ENCODE measurements around the gene ZNF22.
A peak's percentile ranks its signal among the peaks of the same experiment; 100 is the strongest.

Gene ZNF22

DNA sequence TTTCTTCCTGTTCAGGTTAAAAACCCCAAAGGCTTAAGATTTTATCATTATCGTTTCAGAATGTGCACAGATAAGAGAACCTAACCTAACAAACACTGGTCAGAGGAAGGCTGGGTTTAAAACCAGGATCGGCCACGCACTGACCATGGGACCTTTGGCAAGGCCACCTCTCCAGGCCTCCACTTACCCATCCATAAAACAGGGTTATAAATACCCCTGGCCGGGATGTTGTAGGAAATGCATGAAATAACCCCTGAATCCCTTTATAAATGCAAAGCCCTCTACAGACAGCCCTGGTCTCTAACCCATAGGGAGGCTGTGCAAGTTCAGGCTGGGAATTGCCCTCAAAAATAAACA lies 22.5 kb upstream of the ZNF22 start:
- DNase-seq, result no peak

DNA sequence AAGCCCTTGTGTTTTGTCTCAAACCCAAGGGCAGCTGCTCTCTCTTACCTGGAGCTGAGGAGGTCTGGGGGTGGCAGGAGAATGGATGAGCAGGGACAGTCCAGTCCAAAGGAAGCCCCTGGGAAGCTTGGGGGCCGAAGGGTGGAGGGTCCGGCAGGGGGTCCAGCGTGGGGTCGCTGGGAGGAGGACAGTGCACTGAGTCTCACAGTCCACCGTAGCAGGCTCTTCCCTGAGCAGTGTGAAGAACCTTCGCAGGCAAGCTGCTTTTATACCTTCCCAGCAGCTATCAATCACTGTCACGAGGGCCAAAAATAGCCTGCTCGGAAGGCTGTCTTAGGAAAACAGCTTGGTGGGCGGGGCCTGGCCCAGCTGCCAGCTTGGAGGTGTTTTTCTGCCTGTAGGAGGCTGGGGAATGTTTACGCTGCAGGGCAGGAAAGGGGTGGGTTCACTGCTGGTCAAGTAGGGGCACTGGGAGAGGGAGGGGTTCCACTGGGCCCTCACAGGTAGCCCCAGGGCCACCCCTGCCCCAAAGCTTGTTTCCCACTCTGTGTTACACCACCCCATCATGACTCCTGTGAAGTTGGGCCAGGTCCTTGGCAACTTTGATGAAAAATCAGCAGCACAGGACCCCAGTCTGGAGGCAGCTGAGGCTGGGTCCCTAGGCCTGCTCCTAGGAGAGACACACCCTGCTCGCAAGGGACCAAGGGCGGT lies 22.0 kb upstream of the ZNF22 start, which contains the start of gene DEPP1:
TSS of gene DEPP1 (minus strand) at position 240 of the 711 bp plus-strand sequence. CDS start 779 bp downstream, outside the sequence.
- peak; percentile 98 for DNase-seq

DNA sequence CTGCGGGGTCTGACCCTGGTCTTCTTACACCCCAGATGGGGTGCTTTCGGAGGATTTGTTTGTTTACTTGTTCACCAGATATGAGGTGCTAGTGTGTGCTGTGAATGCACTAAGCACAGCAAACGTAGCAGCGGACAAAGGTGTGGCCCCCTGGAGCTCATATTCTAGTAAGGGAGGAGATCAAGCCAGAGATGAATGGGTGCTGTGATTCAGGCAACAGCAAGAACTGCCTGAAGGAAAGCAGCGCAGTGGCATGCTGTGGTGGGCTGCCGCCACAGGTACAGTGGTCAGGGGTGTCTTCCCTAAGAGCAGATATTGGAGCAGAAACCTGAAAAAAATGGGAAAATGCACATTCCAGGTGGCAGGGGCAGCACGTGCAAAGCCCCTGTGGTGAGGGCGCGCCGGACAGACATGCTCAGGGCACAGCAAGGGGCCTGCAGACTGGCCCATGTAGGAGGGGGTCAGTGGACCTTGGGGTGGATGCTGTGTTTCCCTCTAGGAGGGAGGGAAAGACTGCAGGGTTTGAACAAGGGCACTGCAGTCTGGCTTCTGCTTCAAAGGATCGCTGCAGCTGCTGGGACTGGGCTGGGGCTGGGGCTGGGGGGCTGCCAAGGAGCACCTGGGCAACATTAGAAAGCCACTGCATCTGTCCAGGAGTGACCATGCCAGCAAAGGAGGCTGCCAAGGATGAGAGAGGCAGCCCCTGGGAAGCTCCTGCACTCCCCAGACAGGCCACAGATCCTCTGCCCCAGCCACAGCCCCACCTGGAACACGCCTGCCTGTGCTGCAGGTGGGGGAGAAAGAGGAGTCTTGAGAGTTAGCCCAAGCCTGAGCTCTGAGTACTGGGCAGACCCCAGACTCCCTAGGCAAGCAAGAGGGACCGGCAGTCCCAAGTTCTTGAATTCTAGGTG lies 21.2 kb upstream of the ZNF22 start:
- no peak for DNase-seq

DNA sequence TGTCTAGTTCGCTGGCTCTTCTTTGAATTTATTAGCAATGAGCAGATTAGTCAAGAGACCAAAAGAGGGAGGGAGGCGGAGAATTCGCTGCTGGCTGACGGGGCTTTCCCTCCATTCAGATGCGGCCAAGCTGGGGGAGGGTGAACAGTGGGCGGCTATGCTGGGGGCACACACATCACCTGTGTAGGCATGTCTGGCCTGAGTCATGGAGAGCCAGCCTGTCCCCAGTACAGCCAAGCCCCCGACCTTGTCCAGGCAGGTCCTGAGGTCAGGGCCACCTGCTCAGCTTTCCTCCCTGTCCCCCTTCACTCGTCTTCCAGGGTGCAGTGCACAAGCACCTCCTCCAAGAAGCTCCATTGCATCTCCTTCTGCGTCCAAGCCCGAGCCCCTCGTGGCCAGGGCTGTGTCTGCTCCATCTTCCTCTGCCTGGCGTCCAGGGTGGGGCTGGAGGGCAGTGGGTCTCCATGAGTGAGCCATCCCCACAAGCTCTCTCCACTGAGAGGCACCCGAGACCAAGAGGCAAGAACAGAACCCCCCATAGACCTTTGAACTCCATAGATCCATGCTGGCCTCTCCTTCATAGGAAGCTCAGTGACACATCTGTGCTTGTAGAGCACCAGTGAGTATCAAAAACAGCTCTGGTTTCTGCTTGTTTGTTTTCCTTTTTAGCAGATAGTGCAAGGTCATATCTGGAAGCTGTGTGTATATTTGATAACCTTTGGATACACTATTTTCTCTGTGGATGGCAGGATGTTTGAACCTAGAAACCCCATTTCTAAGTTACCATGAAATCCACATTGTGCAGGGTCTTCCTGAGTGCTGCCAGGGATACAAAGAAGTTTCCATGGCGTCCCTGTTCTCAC lies 20.2 kb upstream of the ZNF22 start:
- DNase-seq, result no peak

DNA sequence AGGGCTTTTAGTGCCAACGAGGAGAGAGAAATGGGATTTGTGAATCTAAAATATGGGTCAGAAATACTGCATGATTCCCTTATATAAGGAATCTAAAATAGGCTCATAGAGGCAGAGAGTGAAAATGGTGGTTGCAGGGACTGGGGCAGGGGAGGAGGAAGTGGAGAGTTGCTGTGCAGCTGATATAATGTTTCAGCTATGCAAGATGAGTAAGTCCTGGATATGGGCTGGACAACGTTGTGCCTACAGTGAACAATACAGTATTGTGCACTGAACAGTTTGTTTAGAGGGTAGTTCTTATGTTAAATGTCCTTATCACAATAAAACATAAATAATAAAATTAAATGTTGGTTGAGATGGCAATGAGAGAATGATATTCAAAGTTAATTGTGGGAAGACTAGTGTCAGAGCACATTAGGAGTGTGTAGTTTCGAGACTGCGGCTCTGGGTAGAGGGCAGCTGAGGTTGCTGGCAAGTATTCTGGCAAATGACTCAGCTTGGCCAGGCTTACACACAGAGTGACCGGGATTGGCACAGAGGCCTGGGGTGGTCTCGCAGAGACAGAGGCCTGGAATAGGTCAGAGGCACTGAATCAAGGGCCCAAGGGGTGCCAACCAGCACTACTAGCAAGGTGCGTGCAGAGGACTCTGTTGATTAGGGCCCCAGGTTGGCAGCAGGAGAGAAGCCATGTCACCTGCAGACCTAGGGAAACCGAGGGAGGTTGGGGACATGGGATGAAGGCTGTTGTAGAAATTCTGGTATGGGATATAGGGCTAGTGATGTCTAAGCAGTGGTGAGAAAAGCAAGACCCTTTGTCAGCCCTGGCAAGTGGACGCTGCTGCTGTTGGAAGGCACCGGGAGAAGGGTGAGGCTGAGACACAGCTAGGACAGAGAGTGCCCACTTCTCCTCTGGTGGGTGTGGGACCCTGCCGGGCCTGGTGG lies 19.3 kb upstream of the ZNF22 start:
- peak; percentile 83 for DNase-seq

DNA sequence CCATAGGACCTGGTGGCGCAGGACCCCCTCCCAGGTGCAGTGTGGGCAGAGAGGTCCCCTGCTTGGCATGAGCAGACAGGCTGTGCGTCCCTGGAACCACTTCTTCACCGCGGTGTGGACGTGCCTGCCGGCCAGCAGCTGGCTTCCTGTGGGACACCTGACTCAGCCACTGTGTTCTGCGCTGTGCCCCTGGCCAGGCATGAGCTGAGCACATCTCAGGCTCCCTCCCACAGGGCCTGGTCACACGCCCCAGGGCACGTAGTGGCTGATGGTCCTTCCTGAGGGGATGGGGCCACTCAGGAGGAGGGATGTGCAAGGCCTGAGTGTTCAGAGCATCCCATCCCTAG lies 18.6 kb upstream of the ZNF22 start:
- no peak for DNase-seq

DNA sequence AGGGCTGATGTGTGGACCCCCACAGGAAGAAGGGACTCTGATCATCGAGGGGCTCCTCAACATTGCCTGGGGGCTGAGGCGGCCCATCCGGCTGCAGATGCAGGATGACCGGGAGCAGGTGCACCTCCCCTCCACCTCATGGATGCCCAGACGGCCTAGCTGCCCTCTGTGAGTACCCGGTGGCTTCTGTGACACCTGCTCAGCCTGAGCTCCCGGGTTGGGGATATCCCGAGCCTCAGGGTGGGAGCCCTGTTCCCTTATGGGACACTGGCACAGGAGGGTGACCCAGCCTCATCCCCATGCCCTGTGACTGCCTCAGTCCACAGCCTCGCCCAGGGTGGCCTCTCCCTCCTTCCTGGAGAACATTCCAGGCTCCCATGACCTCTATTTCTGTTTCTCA lies 18.2 kb upstream of the ZNF22 start:
- DNase-seq, result no peak

DNA sequence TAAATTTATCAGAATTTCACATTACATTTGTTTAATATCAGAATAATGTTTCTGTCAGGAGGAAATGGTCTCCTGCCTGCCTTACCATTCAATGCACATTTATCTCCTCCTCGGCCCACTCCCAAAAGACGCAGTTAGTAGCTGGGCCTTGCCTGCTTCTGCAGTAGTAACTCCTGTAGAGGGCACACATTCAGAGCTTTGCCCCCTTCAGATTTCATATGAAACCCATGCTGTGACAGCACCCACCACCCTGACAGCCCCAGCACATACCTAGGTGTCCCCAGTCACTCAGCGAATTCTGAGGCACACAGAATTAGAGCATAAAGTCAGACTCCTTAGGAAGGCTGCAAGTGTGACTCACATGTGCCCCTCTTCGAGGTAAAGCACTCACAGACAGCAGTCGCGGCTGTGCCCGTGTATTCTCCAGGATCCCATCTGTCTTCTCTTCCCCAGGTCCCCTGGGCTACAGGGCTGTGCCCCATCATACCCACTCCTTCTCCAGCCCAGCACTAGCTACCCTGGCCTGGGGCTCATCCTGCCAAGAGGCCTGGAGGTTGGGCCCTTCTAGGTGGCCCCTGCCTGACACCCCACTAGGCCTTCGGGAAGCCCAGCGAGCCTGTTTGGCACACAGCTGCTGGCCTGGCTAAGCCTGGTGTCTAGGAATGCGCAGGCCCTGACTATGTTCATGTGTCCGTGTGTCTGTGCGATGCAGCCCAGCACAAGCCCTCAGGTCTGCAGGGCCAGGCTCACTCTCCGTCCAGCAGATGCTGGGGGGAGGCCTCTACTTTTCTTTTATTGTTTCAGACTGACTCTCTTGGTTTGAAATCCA lies 17.4 kb upstream of the ZNF22 start:
- DNase-seq, result no peak

DNA sequence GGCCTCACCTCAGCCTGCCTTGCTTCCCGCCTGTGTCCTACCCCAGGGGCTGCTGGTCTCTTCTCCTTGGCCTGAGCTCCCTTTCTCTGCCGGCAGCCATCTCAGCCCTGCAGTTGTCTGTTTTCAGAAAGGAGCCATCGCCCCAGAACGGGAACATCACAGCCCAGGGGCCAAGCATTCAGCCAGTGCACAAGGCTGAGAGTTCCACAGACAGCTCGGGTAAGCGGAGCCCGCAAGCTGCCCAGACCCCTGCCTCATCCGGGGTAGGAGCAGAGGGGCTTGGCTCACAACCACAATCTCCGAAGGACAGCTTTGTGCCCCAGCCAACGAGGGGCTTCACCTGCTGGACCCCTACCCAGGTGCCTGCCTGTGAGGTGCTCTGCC lies 16.8 kb upstream of the ZNF22 start:
- DNase-seq, result no peak

DNA sequence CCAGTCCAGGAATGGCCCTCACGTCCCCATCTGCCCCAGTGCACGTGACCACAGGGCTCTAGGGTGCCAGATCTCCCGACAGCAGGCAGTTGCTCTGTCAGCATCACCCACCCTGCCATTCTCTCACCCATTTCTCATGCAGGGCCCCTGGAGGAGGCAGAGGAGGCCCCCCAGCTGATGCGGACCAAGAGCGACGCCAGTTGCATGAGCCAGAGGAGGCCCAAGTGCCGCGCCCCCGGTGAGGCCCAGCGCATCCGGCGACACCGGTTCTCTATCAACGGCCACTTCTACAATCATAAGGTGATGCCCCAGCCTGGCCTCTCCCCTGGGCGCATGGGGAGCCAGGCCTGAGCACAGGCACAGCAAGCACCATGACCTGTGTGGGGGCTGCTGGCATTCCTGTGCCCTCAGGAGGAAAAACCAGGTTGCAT lies 16.0 kb upstream of the ZNF22 start:
- DNase-seq, result no peak

DNA sequence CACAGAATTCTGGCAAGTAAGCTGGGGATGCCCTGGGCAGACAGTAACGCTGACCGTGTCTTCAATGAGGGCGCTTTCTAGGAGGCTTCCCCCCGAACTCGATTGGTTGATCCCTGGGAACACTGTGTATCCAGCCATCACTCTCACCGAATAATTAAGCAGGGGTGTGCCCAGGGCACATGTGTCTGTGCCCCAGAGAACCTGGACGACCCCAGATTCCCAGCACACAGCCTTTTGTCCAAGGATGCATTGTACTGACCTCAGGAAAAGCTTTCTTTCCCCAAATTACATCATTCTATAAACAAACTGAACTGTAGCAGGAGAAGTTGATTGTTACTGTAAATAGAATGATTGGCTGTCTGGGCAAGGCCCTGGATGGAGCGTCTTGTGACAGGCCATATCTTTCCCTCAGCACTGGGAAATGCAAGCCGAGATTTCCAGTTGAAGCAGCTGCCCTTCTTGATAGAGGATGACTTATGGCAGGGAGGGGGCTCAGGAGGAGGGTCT lies 15.5 kb upstream of the ZNF22 start:
- DNase-seq, result no peak

DNA sequence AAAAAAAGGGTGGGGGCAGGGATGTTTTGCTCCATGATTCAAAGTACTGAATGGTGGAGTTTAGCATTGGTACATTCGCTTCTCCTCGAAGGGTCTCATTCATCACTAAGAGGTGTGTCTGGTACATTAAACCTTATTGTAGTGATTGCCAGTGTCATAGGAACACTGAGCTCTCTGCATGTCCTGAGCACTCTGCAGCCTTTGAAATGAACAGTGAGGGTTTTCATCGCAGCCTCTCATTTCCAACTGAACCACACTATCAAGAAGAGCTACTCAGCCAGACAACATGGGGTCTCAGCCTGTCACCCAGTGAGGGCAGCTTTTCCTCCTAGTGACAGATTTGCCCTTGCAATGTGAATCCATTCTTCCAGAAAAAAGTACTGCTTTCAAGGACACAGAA lies 14.5 kb upstream of the ZNF22 start:
- no peak for DNase-seq

DNA sequence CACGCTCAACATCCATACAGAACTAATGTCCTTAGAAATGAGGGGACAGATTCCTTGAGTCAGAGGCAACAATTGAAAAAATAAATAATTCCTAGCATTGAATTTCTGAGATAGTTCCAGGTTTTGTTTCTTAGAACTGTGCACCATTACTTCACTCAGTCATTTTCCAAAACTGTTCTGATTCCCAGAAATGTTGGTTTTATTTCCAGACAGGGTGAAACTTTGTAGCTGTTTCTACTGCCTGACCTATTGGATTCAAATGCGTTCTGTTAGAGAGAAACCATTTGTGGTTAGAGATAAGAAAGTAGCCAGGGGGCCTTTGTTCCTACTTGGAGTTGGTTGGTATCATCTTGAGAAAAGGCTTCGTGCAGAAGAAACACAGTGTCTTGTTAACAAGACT lies 14.1 kb upstream of the ZNF22 start:
- DNase-seq, result peak; percentile 30

DNA sequence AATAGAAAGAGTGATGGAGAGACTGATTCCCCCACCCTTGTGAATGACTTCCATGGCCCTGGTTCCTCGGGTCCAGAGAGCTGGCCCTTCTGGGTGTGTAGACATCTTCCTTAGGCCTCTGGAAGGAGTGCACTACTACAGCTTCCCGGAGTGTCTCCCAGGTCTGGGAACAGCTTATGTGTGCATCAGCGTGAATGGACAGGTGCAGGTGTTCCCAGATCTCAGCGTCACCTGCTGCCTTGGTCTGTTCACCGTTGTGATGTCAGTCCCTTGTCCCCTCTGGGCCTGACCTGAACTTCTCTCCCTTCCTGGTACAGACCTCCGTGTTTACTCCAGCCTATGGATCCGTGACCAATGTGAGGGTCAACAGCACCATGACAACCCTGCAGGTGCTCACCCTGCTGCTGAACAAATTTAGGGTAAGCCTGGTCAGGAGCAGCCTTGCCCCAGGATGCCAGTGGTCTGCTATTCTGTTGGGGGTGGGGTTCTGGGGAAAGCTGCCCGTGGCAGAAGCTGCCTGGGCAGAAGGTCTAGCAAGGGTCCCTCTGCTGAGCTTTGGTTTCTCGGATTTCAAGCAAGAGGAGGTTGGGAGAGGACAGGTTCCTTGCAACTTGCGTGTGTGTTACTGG lies 11.7 kb upstream of the ZNF22 start:
- peak; percentile 44 for DNase-seq

DNA sequence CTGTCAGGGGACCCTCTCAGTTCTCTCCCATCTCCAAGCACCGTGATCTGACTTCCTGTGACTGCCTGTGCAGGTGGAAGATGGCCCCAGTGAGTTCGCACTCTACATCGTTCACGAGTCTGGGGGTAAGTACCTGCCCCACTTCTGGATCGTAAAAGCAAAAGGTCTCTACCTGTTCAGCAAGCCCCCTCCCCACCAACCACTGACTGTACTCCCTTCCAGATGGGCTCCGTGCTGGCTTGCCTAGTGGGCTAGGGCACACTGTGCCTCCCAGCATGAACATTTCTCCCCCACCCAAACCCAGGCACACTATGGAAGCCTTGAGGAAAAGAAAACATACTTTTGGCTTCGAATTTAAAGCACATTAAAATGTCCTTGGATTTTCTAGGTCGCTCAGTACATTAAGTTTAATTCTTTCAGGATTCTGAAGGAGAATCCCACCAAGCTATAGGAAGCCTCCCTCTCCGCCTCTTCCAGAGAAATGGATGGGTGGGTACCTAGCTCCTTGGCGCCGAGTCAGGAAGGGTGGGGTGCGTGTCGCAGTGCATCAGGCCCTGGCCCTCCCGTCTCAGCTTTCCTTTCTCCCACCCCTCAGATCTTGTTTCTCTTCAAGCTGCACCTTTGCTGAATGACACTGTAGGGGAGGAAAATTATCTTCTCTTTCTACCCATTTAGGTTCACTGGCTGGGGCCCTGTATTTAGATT lies 11.0 kb upstream of the ZNF22 start:
- peak; percentile 22 for DNase-seq

DNA sequence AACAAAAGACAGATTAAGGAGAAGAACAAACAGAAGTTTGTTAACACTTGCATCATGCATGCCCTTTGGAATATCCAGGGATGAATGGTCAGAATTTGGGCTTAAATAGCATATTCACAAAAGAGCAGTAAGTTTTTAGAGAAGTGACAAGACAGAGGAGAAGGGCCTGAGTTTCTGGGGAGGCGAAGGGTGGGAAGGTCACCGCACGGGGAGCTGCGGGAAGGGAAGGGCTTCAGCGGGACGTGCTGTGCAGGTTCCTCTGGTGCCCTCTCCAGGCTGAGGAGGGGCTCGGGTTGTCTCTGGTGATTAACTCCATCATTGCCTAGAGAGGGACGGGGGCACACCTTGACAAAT lies 10.4 kb upstream of the ZNF22 start:
- peak; percentile 80 for DNase-seq

DNA sequence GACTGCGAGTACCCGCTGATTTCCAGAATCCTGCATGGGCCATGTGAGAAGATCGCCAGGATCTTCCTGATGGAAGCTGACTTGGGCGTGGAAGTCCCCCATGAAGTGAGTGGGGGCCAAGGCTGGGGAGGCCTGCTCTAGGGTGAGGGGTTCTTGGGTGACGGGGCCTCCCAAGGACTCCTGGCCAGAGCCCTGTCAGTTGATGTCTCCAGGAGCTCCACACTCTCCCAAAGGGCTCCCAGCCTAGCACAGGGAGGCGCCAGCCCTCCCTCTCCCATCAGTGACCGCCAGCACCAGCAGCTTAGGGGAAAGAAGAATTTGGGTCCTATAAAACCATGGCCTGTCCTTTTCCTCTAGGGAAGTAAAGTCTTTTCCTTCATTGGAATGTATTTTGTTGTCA lies 9.8 kb upstream of the ZNF22 start:
- peak; percentile 36 for DNase-seq

DNA sequence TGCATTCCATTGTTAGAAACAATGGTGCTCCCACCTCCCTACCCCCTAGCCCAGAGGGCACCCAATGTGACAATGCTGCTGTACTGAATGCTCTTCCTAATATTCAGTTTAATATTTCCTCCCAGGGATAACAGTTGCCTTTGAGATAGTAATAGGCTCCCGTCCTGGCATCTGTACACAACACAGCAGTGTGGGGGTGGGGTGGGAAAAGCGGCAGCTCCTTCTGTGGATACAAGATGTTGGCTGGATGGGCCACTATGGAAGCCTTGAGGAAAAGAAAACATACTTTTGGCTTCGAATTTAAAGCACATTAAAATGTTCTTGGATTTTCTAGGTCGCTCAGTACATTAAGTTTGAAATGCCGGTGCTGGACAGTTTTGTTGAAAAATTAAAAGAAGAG lies 9.2 kb upstream of the ZNF22 start:
- DNase-seq, result peak; percentile 19

DNA sequence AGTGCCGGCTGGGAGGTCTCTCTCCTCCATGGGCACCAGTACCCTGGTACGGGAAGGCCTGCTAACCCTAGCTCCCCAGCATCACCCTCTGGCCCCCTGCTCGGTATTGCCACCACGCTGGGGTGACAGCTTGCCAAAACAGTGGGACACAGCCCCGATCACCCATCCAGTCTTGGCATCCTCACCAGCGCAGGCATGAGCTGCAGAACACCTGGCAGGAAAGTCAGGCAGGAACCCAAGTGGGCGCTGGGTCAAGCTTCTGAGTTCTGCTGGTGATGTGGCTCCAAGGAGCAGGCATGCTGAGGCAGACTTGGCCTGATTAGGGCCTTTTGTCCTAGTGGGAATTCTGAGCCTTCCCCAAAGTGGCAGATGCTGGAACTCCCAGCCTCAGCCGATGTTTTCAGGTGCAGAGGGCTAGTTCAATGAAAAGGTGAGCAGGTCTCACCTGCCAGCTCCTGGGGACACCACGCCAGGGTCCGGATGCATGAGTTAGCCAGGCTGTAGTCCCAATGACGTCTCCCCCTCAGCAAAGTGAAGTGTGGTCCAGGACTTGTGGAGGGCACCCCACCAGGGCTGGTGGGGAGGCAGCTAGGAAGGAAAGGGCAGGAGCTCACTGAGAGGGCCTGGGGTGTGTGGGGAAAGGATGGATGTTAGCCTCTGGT lies 8.5 kb upstream of the ZNF22 start:
- DNase-seq, result peak; percentile 38
